Stimulated activated CD8-positive, alpha-beta memory T cell treated with anti-CD3 and anti-CD28 coated beads, Interleukin-2, amount 100 ng/mL, for 1 hour (primary cell): ENCODE measurements around the gene KIF18B.

ENCODE experiments used
- DNase-seq, 2 donors: peaks; one replicate each; pipeline ENCODE4 v3.0.0-alpha.2; 2020; ENCODE audit warnings: low read depth in 2 of 2

KIF18B gene

GRCh38 chr17:44875761-44876160, 71.8 kb downstream of the KIF18B start:
- no peak for DNase-seq
